H9 (cell line): ENCODE results near the gene BEST4. TPM values are rescaled to one million over a fixed set of nuclear protein-coding genes. Genes with fewer than 3 reads are reported as not detected.

Experiments used
- DNase-seq: peaks from one replicate; pipeline ENCODE4 v3.0.0-alpha.2; 2017
- H2AFZ ChIP-seq: one replicate; pipeline ENCODE4 v1.6.1; 2013; ENCODE audit warnings: mild to moderate bottlenecking, low read length, control low read depth, moderate library complexity
- H2AK5ac ChIP-seq: 2 replicates; pipeline ENCODE4 v1.6.1; 2013; ENCODE audit warnings: low read length, control low read depth, mixed read lengths; ENCODE audit not compliant: insufficient read length
- H2BK120ac ChIP-seq: one replicate; pipeline ENCODE4 v1.6.1; 2013; ENCODE audit warnings: low read depth, mild to moderate bottlenecking, low read length, control low read depth, inconsistent platforms; ENCODE audit not compliant: poor library complexity, severe bottlenecking
- H2BK12ac ChIP-seq: 2 replicates; pipeline ENCODE4 v1.6.1; 2013; ENCODE audit warnings: low read length, control low read depth, mixed read lengths, low read depth; ENCODE audit not compliant: insufficient read length
- H2BK15ac ChIP-seq: 2 replicates; pipeline ENCODE4 v1.6.1; 2013; ENCODE audit warnings: low read depth, low read length, control low read depth
- H2BK20ac ChIP-seq: one replicate; pipeline ENCODE4 v1.6.1; 2013; ENCODE audit warnings: low read depth, mild to moderate bottlenecking, low read length, control low read depth, inconsistent platforms; ENCODE audit not compliant: poor library complexity, severe bottlenecking
- H2BK5ac ChIP-seq: 2 replicates; pipeline ENCODE4 v1.6.1; 2013; ENCODE audit warnings: low read length, control low read depth, mixed read lengths; ENCODE audit not compliant: insufficient read length
- H3K14ac ChIP-seq: 2 replicates; pipeline ENCODE4 v1.6.1; 2013; ENCODE audit warnings: low read length, control low read depth; ENCODE audit not compliant: insufficient read depth
- H3K18ac ChIP-seq: 2 replicates; pipeline ENCODE4 v1.6.1; 2013; ENCODE audit warnings: low read depth, mild to moderate bottlenecking, mixed read lengths, low read length, control low read depth; ENCODE audit not compliant: insufficient read length
- H3K23ac ChIP-seq: 2 replicates; pipeline ENCODE4 v1.6.1; 2013; ENCODE audit warnings: low read length, control low read depth, mixed read lengths, low read depth; ENCODE audit not compliant: insufficient read length
- H3K23me2 ChIP-seq: 2 replicates; pipeline ENCODE4 v1.6.1; 2013; ENCODE audit warnings: low read depth, mild to moderate bottlenecking, mixed read lengths, low read length, control low read depth; ENCODE audit not compliant: insufficient read length, poor library complexity, severe bottlenecking
- H3K27ac ChIP-seq: 2 replicates; pipeline ENCODE4 v1.5.1; 2013; ENCODE audit warnings: low read length, control low read depth, mixed read lengths, low read depth; ENCODE audit not compliant: insufficient read length
- H3K27me3 ChIP-seq: 2 replicates; pipeline ENCODE4 v1.6.1; 2013; ENCODE audit warnings: low read length, control low read depth, inconsistent platforms; ENCODE audit not compliant: insufficient read depth
- H3K4ac ChIP-seq: 2 replicates; pipeline ENCODE4 v1.6.1; 2013; ENCODE audit warnings: low read depth, mild to moderate bottlenecking, control low read depth, inconsistent platforms, low read length, moderate library complexity
- H3K4me1 ChIP-seq: 2 replicates; pipeline ENCODE4 v1.6.1; 2013; ENCODE audit warnings: low read length, control low read depth, inconsistent platforms; ENCODE audit not compliant: insufficient read depth
- H3K4me2 ChIP-seq: 2 replicates; pipeline ENCODE4 v1.6.1; 2013; ENCODE audit warnings: low read length, control low read depth, mixed read lengths; ENCODE audit not compliant: insufficient read length, insufficient read depth
- H3K56ac ChIP-seq: 2 replicates; pipeline ENCODE4 v1.6.1; 2013; ENCODE audit warnings: low read depth, mild to moderate bottlenecking, mixed read lengths, low read length, control low read depth; ENCODE audit not compliant: insufficient read length
- H3K79me1 ChIP-seq: 2 replicates; pipeline ENCODE4 v1.6.1; 2013; ENCODE audit warnings: low read depth, mild to moderate bottlenecking, moderate library complexity, low read length, control low read depth, inconsistent platforms; ENCODE audit not compliant: insufficient read depth, poor library complexity, severe bottlenecking
- H3K79me2 ChIP-seq: 2 replicates; pipeline ENCODE4 v1.6.1; 2013; ENCODE audit warnings: low read length, control low read depth, inconsistent platforms; ENCODE audit not compliant: insufficient read depth
- H3K9ac ChIP-seq: 2 replicates; pipeline ENCODE4 v1.6.1; 2013; ENCODE audit warnings: low read length, control low read depth, mixed read lengths; ENCODE audit not compliant: insufficient read length; ENCODE audit errors: extremely low read depth
- H3K9me3 ChIP-seq: one replicate; pipeline ENCODE4 v1.6.1; 2013; ENCODE audit warnings: low read depth, low read length, inconsistent platforms; ENCODE audit not compliant: control insufficient read depth
- H3T11ph ChIP-seq: one replicate; pipeline ENCODE4 v1.6.1; 2013; ENCODE audit warnings: mild to moderate bottlenecking, low read length, control low read depth, inconsistent platforms
- H4K20me1 ChIP-seq: one replicate; pipeline ENCODE4 v1.6.1; 2013; ENCODE audit not compliant: control insufficient read depth, insufficient read length, insufficient read depth
- H4K5ac ChIP-seq: 2 replicates; pipeline ENCODE4 v1.6.1; 2013; ENCODE audit warnings: low read depth, mild to moderate bottlenecking, mixed read lengths, low read length, control low read depth; ENCODE audit not compliant: insufficient read length
- H4K8ac ChIP-seq: replicated peaks from 2 replicates; pipeline ENCODE4 v1.6.1; 2013; ENCODE audit warnings: low read length, control low read depth, mixed read lengths, low read depth; ENCODE audit not compliant: insufficient read length
- H4K91ac ChIP-seq: 2 replicates; pipeline ENCODE4 v1.6.1; 2013; ENCODE audit warnings: low read depth, mild to moderate bottlenecking, moderate library complexity, mixed read lengths, low read length, control low read depth; ENCODE audit not compliant: insufficient read length
- H3K27ac Mint-ChIP-seq, 3 experiments: 2 replicates in 2 of 3; 3 replicates in 1 of 3; pipeline ENCODE4 v1.8.0; 2020 to 2021; ENCODE audit warnings: mixed read lengths in 3 of 3, mild to moderate bottlenecking in 1 of 3, moderate library complexity in 1 of 3
- H3K27me3 Mint-ChIP-seq: 2 replicates; pipeline ENCODE4 v1.8.0; 2021; ENCODE audit warnings: low read depth, mild to moderate bottlenecking, moderate library complexity, mixed read lengths
- H3K36me3 Mint-ChIP-seq, 3 experiments: 2 replicates in 2 of 3; 3 replicates in 1 of 3; pipeline ENCODE4 v1.8.0; 2020 to 2021; ENCODE audit warnings: low read depth in 3 of 3, mixed read lengths in 3 of 3; ENCODE audit not compliant: insufficient read depth in 1 of 3
- H3K4me1 Mint-ChIP-seq, 2 experiments: 2 replicates each; pipeline ENCODE4 v1.8.0; 2020; ENCODE audit warnings: mixed read lengths in 2 of 2
- H3K4me3 Mint-ChIP-seq, 2 experiments: 2 replicates in 1 of 2; 3 replicates in 1 of 2; pipeline ENCODE4 v1.8.0; 2020 to 2021; ENCODE audit warnings: mild to moderate bottlenecking in 2 of 2, mixed read lengths in 2 of 2, moderate library complexity in 1 of 2
- H3K9me3 Mint-ChIP-seq, 2 experiments: 2 replicates in 1 of 2; 3 replicates in 1 of 2; pipeline ENCODE4 v1.8.0; 2020; ENCODE audit warnings: mild to moderate bottlenecking in 2 of 2, mixed read lengths in 2 of 2, moderate library complexity in 1 of 2
- WGBS: extraction: QIAGEN DNeasy Blood & Tissue Kit; methylation state at CpG from one replicate; pipeline ENCODE4 v1.1.7; 2013; ENCODE audit warnings: missing lambda C conversion rate, low lambda C conversion rate, mixed read lengths; ENCODE audit not compliant: insufficient read length; ENCODE audit errors: extremely low coverage; 5-methylcytosine and 5-hydroxymethylcytosine counted together
- total RNA-seq: library from RNA; stranded (reverse); gene quantifications from 2 replicates; pipeline ENCODE4 v1.2.1, GENCODE V29; 2021
- TF ChIP-seq, protein P1 (sequence below): fragments of 200-600 bp; sonication (generic); conservative IDR thresholded peaks from 3 replicates; pipeline ENCODE4 v1.8.0; 2021; ENCODE audit warnings: antibody characterized with exemption, mild to moderate bottlenecking

The BEST4 gene
- total RNA-seq, 1 experiment from 2014 or later: 1.1 TPM

DNA sequence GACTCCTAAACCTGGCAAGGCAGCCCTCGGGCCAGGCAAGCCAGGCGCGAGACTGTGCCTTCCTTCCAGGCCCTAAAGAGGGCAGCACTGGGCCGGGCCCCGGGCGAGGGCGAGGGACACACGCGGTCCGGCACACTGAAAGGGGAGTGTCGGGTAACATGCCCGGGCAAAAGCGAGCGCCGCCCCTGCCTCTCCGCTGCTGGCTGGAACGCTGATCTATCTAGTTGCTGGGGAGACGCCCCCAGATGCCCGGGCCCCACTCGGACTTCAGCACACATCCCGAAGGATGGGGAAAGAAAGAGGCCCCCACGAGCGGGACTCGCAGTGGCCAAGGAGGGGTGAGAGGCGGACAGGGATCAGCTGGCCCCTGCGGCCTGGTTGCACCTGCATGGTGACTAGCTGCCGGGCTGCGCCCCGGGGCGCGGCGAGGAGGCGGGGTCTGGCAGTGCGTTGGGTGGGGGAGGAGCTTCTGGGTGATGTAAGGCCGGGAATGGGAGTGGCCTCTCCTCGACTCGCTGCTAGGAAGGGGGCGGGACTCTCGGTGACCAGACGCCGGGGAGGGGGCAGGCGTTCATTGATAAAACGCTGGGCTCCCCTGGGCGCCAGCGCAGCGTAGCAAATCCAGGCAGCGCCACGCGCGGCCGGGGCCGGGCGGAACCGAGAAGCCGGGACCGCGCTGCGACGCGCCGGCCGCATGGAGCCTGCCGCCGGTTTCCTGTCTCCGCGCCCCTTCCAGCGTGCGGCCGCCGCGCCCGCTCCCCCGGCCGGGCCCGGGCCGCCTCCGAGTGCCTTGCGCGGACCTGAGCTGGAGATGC, 12.0 kb upstream of the BEST4 start, which contains the start of gene PLK3:
Gene PLK3, plus strand, starts transcription at position 608 of the 815 bp plus-strand sequence. Its CDS starts 87 bp downstream, at position 695.
- TF ChIP-seq, protein P1, sequence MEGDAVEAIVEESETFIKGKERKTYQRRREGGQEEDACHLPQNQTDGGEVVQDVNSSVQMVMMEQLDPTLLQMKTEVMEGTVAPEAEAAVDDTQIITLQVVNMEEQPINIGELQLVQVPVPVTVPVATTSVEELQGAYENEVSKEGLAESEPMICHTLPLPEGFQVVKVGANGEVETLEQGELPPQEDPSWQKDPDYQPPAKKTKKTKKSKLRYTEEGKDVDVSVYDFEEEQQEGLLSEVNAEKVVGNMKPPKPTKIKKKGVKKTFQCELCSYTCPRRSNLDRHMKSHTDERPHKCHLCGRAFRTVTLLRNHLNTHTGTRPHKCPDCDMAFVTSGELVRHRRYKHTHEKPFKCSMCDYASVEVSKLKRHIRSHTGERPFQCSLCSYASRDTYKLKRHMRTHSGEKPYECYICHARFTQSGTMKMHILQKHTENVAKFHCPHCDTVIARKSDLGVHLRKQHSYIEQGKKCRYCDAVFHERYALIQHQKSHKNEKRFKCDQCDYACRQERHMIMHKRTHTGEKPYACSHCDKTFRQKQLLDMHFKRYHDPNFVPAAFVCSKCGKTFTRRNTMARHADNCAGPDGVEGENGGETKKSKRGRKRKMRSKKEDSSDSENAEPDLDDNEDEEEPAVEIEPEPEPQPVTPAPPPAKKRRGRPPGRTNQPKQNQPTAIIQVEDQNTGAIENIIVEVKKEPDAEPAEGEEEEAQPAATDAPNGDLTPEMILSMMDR: peak; percentile 93
- H2BK20ac ChIP-seq: no peak within 1 kb of the TSS
- no peak within 1 kb of the TSS for H2AK5ac ChIP-seq
- H3K27me3 Mint-ChIP-seq: peaks cover 3% of the 10 kb centered on the region
- peak within 1 kb of the TSS; percentile 52 for H3K9ac ChIP-seq
- H3K27me3 ChIP-seq: no peaks in the 10 kb centered on the region
- H4K91ac ChIP-seq: no peak within 1 kb of the TSS
- peak within 1 kb of the TSS; percentile 79 for H3K4me2 ChIP-seq
- H3K23ac ChIP-seq: no peak within 1 kb of the TSS
- no peak within 1 kb of the TSS for H2BK12ac ChIP-seq
- no peaks in the 10 kb centered on the region for H4K20me1 ChIP-seq
- peak; percentile 98 for DNase-seq
- H3K4me1 ChIP-seq: no peaks in the 10 kb centered on the region
- no peak within 1 kb of the TSS for H3K56ac ChIP-seq
- peak within 1 kb of the TSS; percentile 96 for H3K14ac ChIP-seq
- no peak within 1 kb of the TSS for H3K27ac ChIP-seq
- no peak within 1 kb of the TSS; the same call in 1 of the 2 replicates for H3K4ac ChIP-seq
- H3K4me1 Mint-ChIP-seq: peaks cover 12 to 19% of the 10 kb centered on the region in 2 experiments
- H3K4me3 Mint-ChIP-seq: peak within 1 kb of the TSS; percentile 86 to 92
- no peak within 1 kb of the TSS for H2BK15ac ChIP-seq
- peaks cover 9% of the 10 kb centered on the region for H3K23me2 ChIP-seq
- H3K18ac ChIP-seq: peak within 1 kb of the TSS; percentile 99
- no peaks in the 10 kb centered on the region for H3K79me2 ChIP-seq
- H3K9me3 Mint-ChIP-seq: no peaks in the 10 kb centered on the region
- no peak within 1 kb of the TSS for H2BK5ac ChIP-seq
- H3K27ac Mint-ChIP-seq: peak within 1 kb of the TSS; percentile 99 to 100 (median 99); a peak in 6 of 7 replicates
- no peak within 1 kb of the TSS for H4K8ac ChIP-seq
- no peaks in the 10 kb centered on the region for H3K9me3 ChIP-seq
- peaks cover under 1 to 32% (median 19%) of the 10 kb centered on the region in 3 experiments for H3K36me3 Mint-ChIP-seq
- no peak within 1 kb of the TSS for H2AFZ ChIP-seq
- no peaks in the 10 kb centered on the region for H3K79me1 ChIP-seq
- no CpG with 5 or more reads among the region's 79 CpGs for WGBS
- no peak within 1 kb of the TSS for H4K5ac ChIP-seq
- no peak within 1 kb of the TSS for H3T11ph ChIP-seq
- peak within 1 kb of the TSS; percentile 93 for H2BK120ac ChIP-seq
